Measurements from ENCODE around the gene CROCC2. TPM values are rescaled to one million over a fixed set of nuclear protein-coding genes. Genes with fewer than 3 reads are reported as not detected.

CROCC2 gene
- total and polyA plus RNA-seq, 10 of the 15 experiments (the other 5 are each of a cell fraction or from before 2014, with no cell fraction given): not detected

DNA sequence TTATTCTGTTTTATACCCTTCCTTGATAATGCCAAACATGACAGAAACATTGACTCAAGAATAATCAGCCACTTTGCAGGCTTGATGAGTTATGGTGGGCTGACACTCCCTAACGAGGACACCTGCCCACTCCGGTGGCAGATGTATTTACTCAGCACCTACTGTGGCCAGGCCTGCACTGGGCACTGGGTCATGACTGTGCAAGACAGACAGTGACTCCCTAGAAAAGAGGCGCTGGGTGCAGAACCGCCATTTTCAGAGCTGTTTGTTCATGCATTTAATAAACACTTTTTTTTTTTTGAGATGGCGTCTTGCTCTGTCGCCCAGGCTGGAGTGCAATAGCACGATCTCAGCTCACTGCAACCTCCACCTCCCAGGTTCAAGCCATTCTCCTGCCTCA lies 124.7 kb downstream of the CROCC2 start:
- Histone ChIP-seq H3K9ac (ENCODE audit: control insufficient read depth, insufficient read depth, low read length) (no peak overlapping the region), H4K20me1 (ENCODE audit: control insufficient read depth, insufficient read depth) (no peaks in the 10 kb centered on the region), H3K4me3 (no peak overlapping the region), H3K79me2 (ENCODE audit: control insufficient read depth, insufficient read depth, low read length) (no peaks in the 10 kb centered on the region), H3K9me3 (replicated peaks; ENCODE audit: control insufficient read depth, insufficient read depth, low read length) (peaks cover 2% of the 10 kb centered on the region; the same call in 1 of the 3 replicates), H3K4me1 (ENCODE audit: control insufficient read depth, insufficient read depth, low read length) (peaks cover 8% of the 10 kb centered on the region), H3K36me3 (ENCODE audit: control insufficient read depth in 2 of 2, insufficient read depth in 2 of 2, low read length in 1 of 2) (no peaks in the 10 kb centered on the region), H3K27ac (ENCODE audit: control insufficient read depth, insufficient read depth) (no peak overlapping the region), H2AFZ (ENCODE audit: control insufficient read depth, low read depth, low read length) (no peak overlapping the region), H3K27me3 (replicated peaks in 1 of 2; ENCODE audit: control insufficient read depth in 2 of 2, insufficient read depth in 2 of 2, low read length in 1 of 2) (peaks cover 0 to 2% of the 10 kb centered on the region in 2 experiments; a peak in 1 of 4 replicates), H3K4me2 (ENCODE audit: control insufficient read depth, insufficient read depth) (no peak overlapping the region)
- BruUV-seq (replicated peaks): no TSS peak
- RAD21 ChIA-PET (ENCODE audit: unreplicated experiment): no interaction called here
- DNase-seq (ENCODE audit: low read depth, low spot score) (no peak), ATAC-seq (no peak), FAIRE-seq (no peak)
- SMC1A ChIA-PET (ENCODE audit: uncharacterized antibody, unreplicated experiment): interaction anchor here (0.8 kb wide), 1 partner anchor 188 kb away, joined by 3 read pairs; no protein-coding TSS in a partner anchor
- in situ Hi-C loops (cut with MboI) (no loop called here), intact Hi-C loops (cut with micrococcal nuclease; ENCODE audit: unreplicated experiment) (no loop called here)
- CTCF ChIA-PET: interaction anchor here (1.2 kb wide), 1 partner anchor 83 kb away, joined by 4 read pairs; no protein-coding TSS in a partner anchor
- TF ChIP-seq, protein P1, sequence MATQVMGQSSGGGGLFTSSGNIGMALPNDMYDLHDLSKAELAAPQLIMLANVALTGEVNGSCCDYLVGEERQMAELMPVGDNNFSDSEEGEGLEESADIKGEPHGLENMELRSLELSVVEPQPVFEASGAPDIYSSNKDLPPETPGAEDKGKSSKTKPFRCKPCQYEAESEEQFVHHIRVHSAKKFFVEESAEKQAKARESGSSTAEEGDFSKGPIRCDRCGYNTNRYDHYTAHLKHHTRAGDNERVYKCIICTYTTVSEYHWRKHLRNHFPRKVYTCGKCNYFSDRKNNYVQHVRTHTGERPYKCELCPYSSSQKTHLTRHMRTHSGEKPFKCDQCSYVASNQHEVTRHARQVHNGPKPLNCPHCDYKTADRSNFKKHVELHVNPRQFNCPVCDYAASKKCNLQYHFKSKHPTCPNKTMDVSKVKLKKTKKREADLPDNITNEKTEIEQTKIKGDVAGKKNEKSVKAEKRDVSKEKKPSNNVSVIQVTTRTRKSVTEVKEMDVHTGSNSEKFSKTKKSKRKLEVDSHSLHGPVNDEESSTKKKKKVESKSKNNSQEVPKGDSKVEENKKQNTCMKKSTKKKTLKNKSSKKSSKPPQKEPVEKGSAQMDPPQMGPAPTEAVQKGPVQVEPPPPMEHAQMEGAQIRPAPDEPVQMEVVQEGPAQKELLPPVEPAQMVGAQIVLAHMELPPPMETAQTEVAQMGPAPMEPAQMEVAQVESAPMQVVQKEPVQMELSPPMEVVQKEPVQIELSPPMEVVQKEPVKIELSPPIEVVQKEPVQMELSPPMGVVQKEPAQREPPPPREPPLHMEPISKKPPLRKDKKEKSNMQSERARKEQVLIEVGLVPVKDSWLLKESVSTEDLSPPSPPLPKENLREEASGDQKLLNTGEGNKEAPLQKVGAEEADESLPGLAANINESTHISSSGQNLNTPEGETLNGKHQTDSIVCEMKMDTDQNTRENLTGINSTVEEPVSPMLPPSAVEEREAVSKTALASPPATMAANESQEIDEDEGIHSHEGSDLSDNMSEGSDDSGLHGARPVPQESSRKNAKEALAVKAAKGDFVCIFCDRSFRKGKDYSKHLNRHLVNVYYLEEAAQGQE (IDR thresholded peaks at IDR 0.05; ENCODE audit: low read depth, low read length): no peak
- TF ChIP-seq, protein P2, sequence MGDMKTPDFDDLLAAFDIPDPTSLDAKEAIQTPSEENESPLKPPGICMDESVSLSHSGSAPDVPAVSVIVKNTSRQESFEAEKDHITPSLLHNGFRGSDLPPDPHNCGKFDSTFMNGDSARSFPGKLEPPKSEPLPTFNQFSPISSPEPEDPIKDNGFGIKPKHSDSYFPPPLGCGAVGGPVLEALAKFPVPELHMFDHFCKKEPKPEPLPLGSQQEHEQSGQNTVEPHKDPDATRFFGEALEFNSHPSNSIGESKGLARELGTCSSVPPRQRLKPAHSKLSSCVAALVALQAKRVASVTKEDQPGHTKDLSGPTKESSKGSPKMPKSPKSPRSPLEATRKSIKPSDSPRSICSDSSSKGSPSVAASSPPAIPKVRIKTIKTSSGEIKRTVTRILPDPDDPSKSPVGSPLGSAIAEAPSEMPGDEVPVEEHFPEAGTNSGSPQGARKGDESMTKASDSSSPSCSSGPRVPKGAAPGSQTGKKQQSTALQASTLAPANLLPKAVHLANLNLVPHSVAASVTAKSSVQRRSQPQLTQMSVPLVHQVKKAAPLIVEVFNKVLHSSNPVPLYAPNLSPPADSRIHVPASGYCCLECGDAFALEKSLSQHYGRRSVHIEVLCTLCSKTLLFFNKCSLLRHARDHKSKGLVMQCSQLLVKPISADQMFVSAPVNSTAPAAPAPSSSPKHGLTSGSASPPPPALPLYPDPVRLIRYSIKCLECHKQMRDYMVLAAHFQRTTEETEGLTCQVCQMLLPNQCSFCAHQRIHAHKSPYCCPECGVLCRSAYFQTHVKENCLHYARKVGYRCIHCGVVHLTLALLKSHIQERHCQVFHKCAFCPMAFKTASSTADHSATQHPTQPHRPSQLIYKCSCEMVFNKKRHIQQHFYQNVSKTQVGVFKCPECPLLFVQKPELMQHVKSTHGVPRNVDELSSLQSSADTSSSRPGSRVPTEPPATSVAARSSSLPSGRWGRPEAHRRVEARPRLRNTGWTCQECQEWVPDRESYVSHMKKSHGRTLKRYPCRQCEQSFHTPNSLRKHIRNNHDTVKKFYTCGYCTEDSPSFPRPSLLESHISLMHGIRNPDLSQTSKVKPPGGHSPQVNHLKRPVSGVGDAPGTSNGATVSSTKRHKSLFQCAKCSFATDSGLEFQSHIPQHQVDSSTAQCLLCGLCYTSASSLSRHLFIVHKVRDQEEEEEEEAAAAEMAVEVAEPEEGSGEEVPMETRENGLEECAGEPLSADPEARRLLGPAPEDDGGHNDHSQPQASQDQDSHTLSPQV (IDR thresholded peaks at IDR 0.05): no peak
- TF ChIP-seq, protein P3, sequence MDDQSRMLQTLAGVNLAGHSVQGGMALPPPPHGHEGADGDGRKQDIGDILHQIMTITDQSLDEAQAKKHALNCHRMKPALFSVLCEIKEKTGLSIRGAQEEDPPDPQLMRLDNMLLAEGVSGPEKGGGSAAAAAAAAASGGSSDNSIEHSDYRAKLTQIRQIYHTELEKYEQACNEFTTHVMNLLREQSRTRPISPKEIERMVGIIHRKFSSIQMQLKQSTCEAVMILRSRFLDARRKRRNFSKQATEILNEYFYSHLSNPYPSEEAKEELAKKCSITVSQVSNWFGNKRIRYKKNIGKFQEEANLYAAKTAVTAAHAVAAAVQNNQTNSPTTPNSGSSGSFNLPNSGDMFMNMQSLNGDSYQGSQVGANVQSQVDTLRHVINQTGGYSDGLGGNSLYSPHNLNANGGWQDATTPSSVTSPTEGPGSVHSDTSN (IDR thresholded peaks at IDR 0.05; ENCODE audit: insufficient replicate concordance, low read depth, low read length): no peak
- POLR2A ChIA-PET: no interaction called here
- 64% methylated on average over 7 of the region's 7 CpGs for WGBS (ENCODE audit: insufficient coverage, insufficient replicate concordance, low lambda C conversion rate, missing lambda C conversion rate)

All from GM12878 (cell line).